Limb (tissue), 2 donors: ENCODE measurements around the gene MIOS.

Source experiments
- DNase-seq, 2 donors: peaks; one replicate each; pipeline ENCODE4 v3.0.0-alpha.2; 2016; ENCODE audit errors: extremely low spot score in 2 of 2

Gene MIOS

GRCh38 chr7:7566651-7567611, at the start of gene MIOS:
Gene MIOS, plus strand, starts transcription at chr7:7566884. Its CDS starts 5,592 bp downstream, at chr7:7572476.
- peak; percentile 72 to 90 for DNase-seq

- no peak for DNase-seq
Measured at GRCh38 chr7:7517754-7518153, 48.9 kb upstream of the MIOS start.

- DNase-seq = no peak
Measured at GRCh38 chr7:7519056-7519455, 47.6 kb upstream of the MIOS start.

- DNase-seq = no peak
Measured at GRCh38 chr7:7519528-7519927, 47.2 kb upstream of the MIOS start.

GRCh38 chr7:7521259-7521658, 45.4 kb upstream of the MIOS start:
- DNase-seq = no peak

GRCh38 chr7:7522421-7522820, 44.3 kb upstream of the MIOS start:
- no peak for DNase-seq

GRCh38 chr7:7524121-7524520, 42.6 kb upstream of the MIOS start:
- no peak for DNase-seq

- no peak for DNase-seq
Measured at GRCh38 chr7:7526006-7526405, 40.7 kb upstream of the MIOS start.

GRCh38 chr7:7527047-7527446, 39.6 kb upstream of the MIOS start:
- no peak for DNase-seq

- no peak for DNase-seq
Measured at GRCh38 chr7:7529328-7529727, 37.4 kb upstream of the MIOS start.

GRCh38 chr7:7533831-7534430, 32.8 kb upstream of the MIOS start:
- DNase-seq = no peak

GRCh38 chr7:7535691-7536090, 31.0 kb upstream of the MIOS start, which contains the start of gene COL28A1:
Gene COL28A1, minus strand, starts transcription at chr7:7535873. Its CDS starts 2,998 bp downstream, at chr7:7532875.
- DNase-seq = no peak

GRCh38 chr7:7536396-7537019, 30.2 kb upstream of the MIOS start:
- no peak for DNase-seq

GRCh38 chr7:7537711-7538110, 29.0 kb upstream of the MIOS start:
- no peak for DNase-seq

GRCh38 chr7:7539152-7539551, 27.5 kb upstream of the MIOS start:
- no peak for DNase-seq

GRCh38 chr7:7539711-7540110, 27.0 kb upstream of the MIOS start:
- no peak for DNase-seq

- DNase-seq = no peak
Measured at GRCh38 chr7:7542251-7542835, 24.3 kb upstream of the MIOS start.

GRCh38 chr7:7548407-7548806, 18.3 kb upstream of the MIOS start:
- no peak for DNase-seq

GRCh38 chr7:7550663-7551062, 16.0 kb upstream of the MIOS start:
- DNase-seq = no peak

GRCh38 chr7:7552199-7552598, 14.5 kb upstream of the MIOS start:
- DNase-seq = no peak

GRCh38 chr7:7553386-7553785, 13.3 kb upstream of the MIOS start:
- DNase-seq = no peak

- DNase-seq = no peak
Measured at GRCh38 chr7:7554021-7554432, 12.7 kb upstream of the MIOS start.
